Natural killer cell treated with Interleukin-12 subunit alpha and Interleukin-12 subunit beta and Interleukin-15 and Interleukin-18, amount 100 ng/mL, for 72 hours (primary cell): ENCODE results near the gene ZNF160. TPM values are rescaled to one million over a fixed set of nuclear protein-coding genes. Genes with fewer than 3 reads are reported as not detected.

Experiments used
- ATAC-seq, 2 donors: fragments of 150-1000 bp; cut with Tn5 transposase in 1 of 2; sonication (Bioruptor Pico), chemical (Tn5 transposase) in 1 of 2; 2 replicates each; pipeline ENCODE4 v1.10.0; 2021
- DNase-seq: peaks from one replicate; pipeline ENCODE4 v3.0.0; 2022; ENCODE audit warnings: low spot score
- H3K27ac Mint-ChIP-seq, 2 donors: 1 replicate in 1 of 2; 2 replicates in 1 of 2; pipeline ENCODE4 v1.8.0; 2022; ENCODE audit warnings: mixed read lengths in 2 of 2, mild to moderate bottlenecking in 1 of 2, moderate library complexity in 1 of 2
- H3K27me3 Mint-ChIP-seq, 2 donors: 1 replicate in 1 of 2; 2 replicates in 1 of 2; pipeline ENCODE4 v1.8.0; 2022; ENCODE audit warnings: mixed read lengths in 2 of 2
- H3K36me3 Mint-ChIP-seq: one replicate; pipeline ENCODE4 v1.8.0; 2022; ENCODE audit warnings: mixed read lengths
- H3K4me1 Mint-ChIP-seq, 2 donors: 1 replicate in 1 of 2; 2 replicates in 1 of 2; pipeline ENCODE4 v1.8.0; 2022; ENCODE audit warnings: low read depth in 2 of 2, mixed read lengths in 2 of 2, mild to moderate bottlenecking in 1 of 2
- H3K4me3 Mint-ChIP-seq: one replicate; pipeline ENCODE4 v1.8.0; 2022; ENCODE audit warnings: mixed read lengths
- H3K9me3 Mint-ChIP-seq: 2 replicates; pipeline ENCODE4 v1.8.0; 2022; ENCODE audit warnings: mixed read lengths
- total RNA-seq, 2 donors: library from RNA; stranded (reverse); gene quantifications; one replicate each; pipeline ENCODE4 v1.2.3, GENCODE V29; 2022

ZNF160 gene
- total RNA-seq, 2 donors from 2014 or later = 31.3 to 41.4 TPM

DNA sequence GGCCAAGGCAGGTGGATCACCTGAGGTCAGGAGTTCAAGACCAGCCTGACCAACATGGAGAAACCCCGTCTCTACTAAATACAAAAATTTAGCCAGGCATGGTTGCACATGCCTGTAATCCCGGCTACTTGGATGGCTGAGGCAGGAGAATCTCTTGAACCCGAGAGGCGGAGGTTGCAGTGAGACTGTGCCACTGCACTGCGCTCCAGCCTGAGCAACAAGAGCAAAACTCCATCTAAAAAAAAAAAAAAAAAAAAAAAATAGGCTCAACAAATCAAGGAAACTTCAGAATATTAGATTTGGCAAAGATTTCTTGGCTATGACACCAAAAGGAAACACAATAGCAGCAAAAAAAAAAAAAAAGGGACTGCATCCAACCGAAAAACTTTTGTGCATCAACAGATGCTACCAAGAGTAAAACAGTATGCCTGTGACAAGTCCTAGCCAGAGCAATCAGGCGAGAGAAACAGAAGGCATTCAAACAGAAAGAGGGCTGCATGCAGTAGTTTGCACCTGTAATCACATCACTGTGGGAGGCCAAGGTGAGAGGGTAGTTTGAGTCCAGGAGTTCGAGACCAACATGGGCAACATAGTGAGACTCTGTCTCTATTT, 23.8 kb downstream of the ZNF160 start:
- Mint-ChIP-seq H3K27me3 (no peaks in the 10 kb centered on the region), H3K36me3 (peaks cover 71% of the 10 kb centered on the region), H3K4me1 (peaks cover 9 to 17% of the 10 kb centered on the region in 2 donors), H3K27ac (no peak overlapping the region), H3K9me3 (peaks cover 8% of the 10 kb centered on the region), H3K4me3 (no peak overlapping the region)
- DNase-seq (no peak), ATAC-seq (no peak)

DNA sequence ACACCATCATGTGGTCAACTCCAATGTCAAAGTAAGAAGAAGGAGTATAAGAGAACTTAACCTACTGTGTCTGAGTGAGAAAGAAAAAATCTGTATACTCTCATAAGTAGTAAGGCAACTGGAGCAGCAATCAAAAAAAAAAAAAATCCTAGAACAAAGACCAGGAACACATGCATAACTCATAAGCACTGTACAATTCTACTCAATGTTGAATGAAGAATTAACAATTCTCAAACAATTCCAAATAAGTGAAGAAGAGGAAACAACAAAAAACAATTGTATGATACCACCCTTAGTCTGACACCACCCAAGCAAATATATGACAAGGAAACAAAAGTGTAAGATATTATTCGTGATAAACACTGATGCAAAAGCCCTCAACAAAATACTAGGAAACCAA, 24.6 kb downstream of the ZNF160 start:
- Mint-ChIP-seq H3K4me3 (no peak overlapping the region), H3K4me1 (peaks cover 9 to 17% of the 10 kb centered on the region in 2 donors), H3K27ac (no peak overlapping the region), H3K36me3 (peaks cover 72% of the 10 kb centered on the region), H3K27me3 (no peaks in the 10 kb centered on the region), H3K9me3 (peaks cover 8% of the 10 kb centered on the region)
- ATAC-seq = no peak
- DNase-seq = no peak

DNA sequence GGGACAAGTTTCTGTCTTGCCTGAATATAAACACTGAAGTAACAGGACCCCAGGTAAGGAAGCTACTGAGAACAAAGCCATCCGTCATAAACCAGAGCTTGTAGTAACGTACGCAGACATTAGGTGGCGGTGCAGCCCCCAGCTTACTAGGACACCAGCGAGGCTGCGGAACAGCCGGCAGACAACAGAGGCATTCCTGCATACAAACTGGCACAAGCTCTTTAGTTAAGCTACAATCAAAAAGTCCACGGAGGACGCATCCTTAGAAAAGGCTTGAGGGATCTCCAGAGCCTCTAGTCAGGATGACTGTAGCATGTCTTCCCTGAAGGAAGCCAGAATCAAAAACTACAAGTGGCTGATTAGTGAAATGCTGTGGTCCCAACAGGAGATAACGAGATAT, 26.2 kb downstream of the ZNF160 start:
- H3K27ac Mint-ChIP-seq = no peak overlapping the region
- H3K9me3 Mint-ChIP-seq = peaks cover 11% of the 10 kb centered on the region
- DNase-seq (no peak), ATAC-seq (no peak)
- H3K36me3 Mint-ChIP-seq = peaks cover 78% of the 10 kb centered on the region
- peaks cover 9 to 17% of the 10 kb centered on the region in 2 donors for H3K4me1 Mint-ChIP-seq
- H3K4me3 Mint-ChIP-seq = no peak overlapping the region
- H3K27me3 Mint-ChIP-seq = no peaks in the 10 kb centered on the region

DNA sequence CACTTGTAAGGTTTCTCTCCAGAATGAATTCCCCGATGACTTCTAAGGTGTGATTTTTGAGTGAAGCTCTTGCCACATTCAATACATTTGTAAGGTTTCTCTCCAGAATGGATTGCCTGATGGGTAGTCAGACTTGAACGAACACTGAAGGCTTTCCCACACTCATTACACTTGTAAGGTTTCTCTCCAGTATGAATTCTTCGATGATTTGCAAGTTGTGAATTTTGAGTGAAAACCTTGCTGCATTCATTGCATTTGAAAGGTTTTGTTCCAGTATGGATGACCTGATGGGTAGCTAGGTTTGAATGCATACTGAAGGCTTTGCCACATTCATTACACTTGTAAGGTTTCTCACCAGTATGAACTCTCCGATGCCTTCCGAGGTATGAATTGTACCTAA, 34.4 kb downstream of the ZNF160 start:
- no peak for DNase-seq
- Mint-ChIP-seq H3K27me3 (no peaks in the 10 kb centered on the region), H3K36me3 (peaks cover 60% of the 10 kb centered on the region), H3K4me1 (no peaks in the 10 kb centered on the region), H3K27ac (no peak overlapping the region), H3K4me3 (no peak overlapping the region), H3K9me3 (peaks cover 39% of the 10 kb centered on the region)
- ATAC-seq = no peak

DNA sequence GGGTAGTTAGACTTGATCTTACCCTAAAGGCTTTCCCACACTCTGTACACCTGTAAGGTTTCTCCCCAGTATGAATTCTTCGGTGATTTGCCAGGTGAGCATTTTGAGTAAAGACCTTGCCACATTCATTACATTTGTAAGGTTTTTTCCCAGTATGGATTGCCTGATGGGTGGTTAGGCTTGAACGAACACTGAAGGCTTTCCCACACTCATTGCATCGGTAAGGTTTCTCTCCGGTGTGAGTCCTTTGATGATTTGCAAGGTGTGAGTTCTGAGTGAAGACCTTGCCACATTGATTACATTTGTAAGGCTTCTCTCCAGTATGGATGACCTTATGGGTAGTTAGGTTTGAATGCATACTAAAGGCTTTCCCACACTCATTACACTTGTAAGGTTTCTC, 35.0 kb downstream of the ZNF160 start:
- ATAC-seq (no peak), DNase-seq (no peak)
- H3K4me3 Mint-ChIP-seq = no peak overlapping the region
- peaks cover 57% of the 10 kb centered on the region for H3K36me3 Mint-ChIP-seq
- no peak overlapping the region for H3K27ac Mint-ChIP-seq
- peaks cover 38% of the 10 kb centered on the region for H3K9me3 Mint-ChIP-seq
- no peaks in the 10 kb centered on the region for H3K4me1 Mint-ChIP-seq
- H3K27me3 Mint-ChIP-seq = no peaks in the 10 kb centered on the region

DNA sequence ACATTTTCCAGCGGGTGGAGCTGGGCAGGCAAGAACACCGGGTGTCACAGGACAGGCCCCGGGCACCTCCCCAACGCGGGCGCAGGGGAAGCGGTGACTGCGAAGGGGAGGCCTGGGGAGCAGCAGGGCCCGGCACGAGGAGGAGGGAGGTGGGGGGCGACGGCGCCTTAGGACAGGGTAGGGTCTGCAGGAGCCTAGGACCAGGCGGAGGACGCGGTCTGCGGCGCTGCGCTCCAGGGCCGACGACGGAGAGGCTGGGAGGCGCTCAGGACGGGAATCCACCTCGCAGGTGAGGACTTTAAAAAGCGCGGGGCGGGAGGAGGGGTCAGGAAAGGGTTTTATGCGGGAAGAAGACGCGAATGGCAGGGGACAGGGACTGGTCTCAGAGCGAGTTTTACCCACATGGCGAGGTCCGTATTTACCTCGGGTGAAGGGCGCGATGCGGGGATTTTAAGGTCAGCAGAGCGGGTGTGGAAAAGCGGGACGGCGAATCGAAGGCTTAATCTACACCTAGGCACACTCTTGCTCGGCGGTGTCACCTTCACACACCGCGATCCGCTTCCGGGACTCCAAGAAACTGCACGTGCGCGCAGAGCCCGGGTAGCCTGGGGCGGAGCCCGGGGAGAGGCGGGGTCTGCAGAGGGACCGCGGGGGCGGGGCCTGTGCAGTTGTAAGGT, 45.2 kb downstream of the ZNF160 start:
- H3K9me3 Mint-ChIP-seq = peaks cover 15% of the 10 kb centered on the region
- ATAC-seq (no peak), DNase-seq (no peak)
- no peak overlapping the region for H3K27ac Mint-ChIP-seq
- H3K4me1 Mint-ChIP-seq = peaks cover 0 to 6% of the 10 kb centered on the region in 2 donors
- H3K27me3 Mint-ChIP-seq = peaks cover 7 to 8% of the 10 kb centered on the region in 2 donors
- H3K4me3 Mint-ChIP-seq = no peak overlapping the region
- H3K36me3 Mint-ChIP-seq = peaks cover 33% of the 10 kb centered on the region

DNA sequence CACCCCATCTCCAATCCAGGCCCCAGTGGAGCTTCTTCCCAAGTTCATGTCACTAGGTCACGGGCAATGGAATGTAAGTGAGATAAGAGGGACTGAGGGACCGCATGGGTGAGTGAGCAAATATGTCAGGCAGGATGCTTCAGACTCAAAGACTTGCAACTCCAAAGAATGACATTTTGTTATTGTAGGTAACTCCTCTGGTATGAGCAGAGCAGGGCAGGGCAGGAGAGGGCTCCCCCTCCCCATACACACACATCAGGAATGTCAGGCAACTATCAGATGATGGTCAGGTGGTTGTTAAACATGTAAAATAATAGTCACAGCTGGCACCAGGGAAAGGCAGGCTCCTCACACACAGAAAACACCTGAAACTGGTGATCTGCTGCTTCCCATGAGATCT, 48.1 kb downstream of the ZNF160 start:
- no peak overlapping the region for H3K27ac Mint-ChIP-seq
- peaks cover 0 to 6% of the 10 kb centered on the region in 2 donors for H3K4me1 Mint-ChIP-seq
- no peak for DNase-seq
- peaks cover 21% of the 10 kb centered on the region for H3K36me3 Mint-ChIP-seq
- ATAC-seq = no peak
- H3K4me3 Mint-ChIP-seq = no peak overlapping the region
- H3K9me3 Mint-ChIP-seq = peaks cover 16% of the 10 kb centered on the region
- peaks cover 7 to 8% of the 10 kb centered on the region in 2 donors for H3K27me3 Mint-ChIP-seq

DNA sequence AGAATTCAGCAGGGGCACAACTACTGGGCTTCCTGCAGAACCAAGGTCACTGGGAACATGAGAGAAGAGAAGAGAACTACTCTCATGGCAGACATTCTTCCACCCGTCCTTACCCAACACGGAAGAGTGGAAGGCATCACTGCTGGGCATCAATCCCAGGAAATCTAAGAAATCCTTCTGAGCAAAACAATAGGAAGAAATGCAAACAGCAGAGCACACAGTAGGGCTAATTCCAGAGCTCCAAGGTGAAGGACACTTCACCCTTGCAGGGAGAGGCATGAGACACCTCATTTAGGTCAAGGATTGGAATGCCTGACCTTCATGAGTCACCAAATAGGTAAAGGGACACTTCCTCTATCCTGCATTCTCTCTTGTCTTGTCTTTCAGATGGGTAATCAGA, 55.8 kb downstream of the ZNF160 start:
- no peak overlapping the region for H3K27ac Mint-ChIP-seq
- H3K27me3 Mint-ChIP-seq = no peaks in the 10 kb centered on the region
- peaks cover 10% of the 10 kb centered on the region for H3K9me3 Mint-ChIP-seq
- H3K4me3 Mint-ChIP-seq = no peak overlapping the region
- peaks cover 5% of the 10 kb centered on the region for H3K36me3 Mint-ChIP-seq
- ATAC-seq = no peak
- no peaks in the 10 kb centered on the region for H3K4me1 Mint-ChIP-seq
- DNase-seq = no peak

DNA sequence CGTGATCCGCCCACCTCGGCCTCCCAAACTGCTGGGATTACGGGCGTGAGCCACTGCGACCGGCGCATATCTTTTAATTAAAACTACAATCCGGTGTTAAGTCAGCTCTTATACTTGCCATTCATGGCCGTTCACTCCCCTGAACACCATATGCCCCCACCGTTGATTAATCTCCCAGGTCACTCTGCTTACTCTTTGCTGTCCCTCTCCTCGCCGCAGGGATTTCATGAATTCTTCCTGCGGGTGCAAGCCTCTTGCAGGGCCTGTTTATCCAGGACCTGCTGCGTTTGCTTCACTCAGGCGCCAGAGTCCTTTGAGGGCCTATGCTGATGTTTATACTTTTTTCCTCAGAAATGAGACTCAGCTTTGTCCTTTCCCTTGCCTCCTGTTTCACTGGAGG, 57.7 kb downstream of the ZNF160 start:
- no peak for DNase-seq
- H3K4me1 Mint-ChIP-seq = no peaks in the 10 kb centered on the region
- no peak overlapping the region for H3K4me3 Mint-ChIP-seq
- H3K27ac Mint-ChIP-seq = no peak overlapping the region
- H3K36me3 Mint-ChIP-seq = peaks cover 5% of the 10 kb centered on the region
- no peak for ATAC-seq
- H3K27me3 Mint-ChIP-seq = peaks cover 0 to 2% of the 10 kb centered on the region in 2 donors
- H3K9me3 Mint-ChIP-seq = peaks cover 8% of the 10 kb centered on the region

DNA sequence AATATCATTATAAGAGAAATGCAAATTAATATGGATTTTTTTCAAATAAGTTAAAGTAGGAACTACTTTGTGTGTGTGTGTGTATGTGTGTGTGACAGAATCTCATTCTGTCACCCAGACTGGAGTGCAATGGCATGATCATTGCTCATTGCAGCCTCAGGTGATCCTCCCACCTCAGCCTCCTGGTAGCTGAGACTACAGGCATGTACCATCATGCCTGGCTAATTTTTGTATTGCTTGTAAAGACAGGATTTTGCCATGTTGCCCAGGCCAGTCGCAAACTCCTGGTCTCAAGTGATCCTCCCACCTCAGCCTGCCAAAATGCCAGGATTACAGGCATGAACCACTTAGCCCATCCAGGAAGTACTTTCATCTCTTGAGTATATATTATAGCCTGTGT, 61.9 kb downstream of the ZNF160 start:
- ATAC-seq (no peak), DNase-seq (no peak)
- H3K36me3 Mint-ChIP-seq = peaks cover 12% of the 10 kb centered on the region
- H3K9me3 Mint-ChIP-seq = peaks cover 8% of the 10 kb centered on the region
- no peak overlapping the region for H3K27ac Mint-ChIP-seq
- peaks cover 9 to 11% of the 10 kb centered on the region in 2 donors for H3K27me3 Mint-ChIP-seq
- peaks cover 0 to 3% of the 10 kb centered on the region in 2 donors for H3K4me1 Mint-ChIP-seq
- H3K4me3 Mint-ChIP-seq = no peak overlapping the region

DNA sequence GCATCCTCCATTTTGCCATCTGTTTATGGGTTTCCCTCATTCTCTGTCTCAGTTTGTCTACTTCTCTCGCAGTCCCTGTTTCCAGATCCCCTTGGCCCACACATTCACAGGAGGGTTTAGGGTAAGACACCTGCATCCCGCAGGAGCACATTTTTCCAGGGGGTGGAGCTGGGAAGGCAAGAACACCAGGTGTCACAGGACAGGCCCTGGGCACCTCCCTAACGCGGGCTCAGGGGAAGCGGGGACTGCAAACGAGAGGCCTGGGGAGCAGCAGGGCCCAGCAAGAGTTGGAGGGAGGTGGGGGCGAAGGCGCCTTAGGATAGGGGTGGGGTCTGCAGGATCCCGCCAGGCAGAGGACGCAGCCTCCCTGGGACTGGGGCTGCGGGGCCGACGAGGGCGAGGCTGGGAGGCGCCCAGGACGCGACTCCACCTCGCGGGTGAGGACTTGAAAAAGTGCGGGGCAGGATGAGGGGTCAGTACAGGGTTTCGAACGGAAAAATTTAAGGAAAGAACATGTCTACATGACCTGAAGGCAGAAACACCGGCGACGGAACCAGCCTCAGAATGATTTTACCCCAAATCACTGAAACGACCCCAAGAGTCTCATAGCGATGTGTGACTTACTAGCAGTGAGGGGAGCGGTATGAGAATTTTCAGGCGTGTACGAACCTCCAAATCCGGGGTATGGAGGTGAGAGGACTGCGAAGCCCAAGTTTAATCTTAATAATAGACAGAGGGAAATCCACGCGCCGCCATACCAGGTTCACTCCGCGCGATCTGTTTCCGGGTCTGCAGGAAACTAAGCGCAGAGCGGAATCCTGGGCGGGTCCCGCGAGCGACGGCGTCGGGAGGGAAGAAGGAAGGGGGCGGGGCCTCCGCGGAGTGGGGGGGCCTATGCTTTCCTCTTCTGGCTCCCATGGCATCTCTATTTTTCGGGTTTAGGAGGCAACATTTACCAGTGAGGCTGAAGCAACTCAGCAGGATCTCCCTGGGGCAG, 65.8 kb downstream of the ZNF160 start:
- peak in 1 of 2 donors; percentile 79 for ATAC-seq
- H3K36me3 Mint-ChIP-seq = peaks cover 14% of the 10 kb centered on the region
- H3K4me3 Mint-ChIP-seq = peak overlapping the region; percentile 36
- H3K27ac Mint-ChIP-seq = peak overlapping the region in 1 of 2 donors; percentile 14
- peaks cover 12% of the 10 kb centered on the region for H3K9me3 Mint-ChIP-seq
- peaks cover 0 to 3% of the 10 kb centered on the region in 2 donors for H3K4me1 Mint-ChIP-seq
- no peak for DNase-seq
- H3K27me3 Mint-ChIP-seq = peaks cover 15% of the 10 kb centered on the region in 2 donors

DNA sequence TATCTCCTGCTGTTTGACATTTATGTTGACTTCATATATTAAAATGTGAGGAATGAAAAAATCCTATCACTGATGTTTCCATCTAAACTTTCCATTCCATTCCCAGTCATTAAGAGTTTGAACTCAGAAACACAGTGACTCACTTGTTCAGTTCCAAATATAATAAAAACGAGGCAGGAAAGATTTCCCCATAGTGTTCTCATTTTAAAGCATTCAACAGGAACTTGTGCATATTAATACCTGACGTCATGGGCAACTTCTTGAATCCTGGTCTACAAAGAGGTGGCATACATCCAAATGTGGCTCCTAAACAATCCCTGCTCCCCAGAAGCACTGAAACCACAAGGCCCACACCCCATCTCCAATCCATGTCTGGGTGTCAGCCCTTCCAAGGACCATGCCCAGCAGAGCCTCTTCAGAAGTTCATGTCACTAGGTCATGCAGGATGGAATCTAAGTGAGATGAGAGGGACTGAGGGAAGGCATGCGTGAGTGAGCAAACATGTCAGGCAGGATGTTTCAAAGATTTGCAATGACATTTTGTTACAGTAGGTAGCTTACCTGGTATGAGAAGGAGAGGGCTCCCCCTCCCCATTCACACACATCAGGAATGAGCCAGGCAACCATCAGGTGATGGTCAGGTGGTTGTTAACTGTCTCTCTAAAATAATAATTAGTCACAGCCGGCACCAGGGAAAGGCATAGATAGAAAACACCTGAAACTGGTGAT, 68.1 kb downstream of the ZNF160 start:
- ATAC-seq (no peak), DNase-seq (no peak)
- no peak overlapping the region for H3K27ac Mint-ChIP-seq
- no peak overlapping the region for H3K4me3 Mint-ChIP-seq
- H3K36me3 Mint-ChIP-seq = peaks cover 19% of the 10 kb centered on the region
- peaks cover 12 to 15% of the 10 kb centered on the region in 2 donors for H3K27me3 Mint-ChIP-seq
- H3K9me3 Mint-ChIP-seq = peaks cover 15% of the 10 kb centered on the region
- H3K4me1 Mint-ChIP-seq = peaks cover 0 to 3% of the 10 kb centered on the region in 2 donors

DNA sequence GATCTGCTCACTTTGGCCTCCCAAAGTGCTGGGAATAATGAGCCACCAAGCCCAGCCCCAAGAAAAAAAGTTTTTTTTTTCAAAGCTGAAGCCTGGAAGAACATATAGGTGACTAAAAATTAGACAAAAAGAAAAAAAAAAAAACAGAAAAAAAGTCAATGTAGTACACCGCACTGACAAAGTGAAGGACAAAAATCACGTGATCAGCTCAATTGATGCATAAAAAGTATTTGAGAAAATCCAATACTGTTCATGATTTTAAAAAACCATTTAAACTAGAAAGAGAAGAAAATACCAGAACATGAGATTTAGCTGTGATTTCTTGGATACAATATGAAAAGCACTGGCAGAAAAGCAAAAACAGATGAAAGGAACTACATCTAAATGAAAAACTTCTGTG, 69.2 kb downstream of the ZNF160 start:
- no peak overlapping the region for H3K27ac Mint-ChIP-seq
- H3K4me3 Mint-ChIP-seq = no peak overlapping the region
- ATAC-seq (no peak), DNase-seq (no peak)
- H3K4me1 Mint-ChIP-seq = peaks cover 0 to 3% of the 10 kb centered on the region in 2 donors
- peaks cover 19% of the 10 kb centered on the region for H3K36me3 Mint-ChIP-seq
- peaks cover 15% of the 10 kb centered on the region for H3K9me3 Mint-ChIP-seq
- H3K27me3 Mint-ChIP-seq = peaks cover 12 to 15% of the 10 kb centered on the region in 2 donors
